ENCODE data around the gene STX8. TPM values are rescaled to one million over a fixed set of nuclear protein-coding genes. Genes with fewer than 3 reads are reported as not detected.

Gene STX8
- polyA plus RNA-seq, 1 donor from 2014 or later, result 142 TPM

GRCh38 chr17:9203771-9204425 lies 371.7 kb downstream of the STX8 start:
- no peak overlapping the region for H3K27ac Mint-ChIP-seq
- H3K9me3 Mint-ChIP-seq, result peaks cover 0 to 4% (median 0%) of the 10 kb centered on the region in 3 donors
- H3K4me3 Mint-ChIP-seq, result no peak overlapping the region
- no peaks in the 10 kb centered on the region for H3K36me3 Mint-ChIP-seq
- peaks cover under 1% of the 10 kb centered on the region for H3K27me3 Mint-ChIP-seq
- peaks cover 6 to 14% (median 13%) of the 10 kb centered on the region in 3 donors for H3K4me1 Mint-ChIP-seq

DNA sequence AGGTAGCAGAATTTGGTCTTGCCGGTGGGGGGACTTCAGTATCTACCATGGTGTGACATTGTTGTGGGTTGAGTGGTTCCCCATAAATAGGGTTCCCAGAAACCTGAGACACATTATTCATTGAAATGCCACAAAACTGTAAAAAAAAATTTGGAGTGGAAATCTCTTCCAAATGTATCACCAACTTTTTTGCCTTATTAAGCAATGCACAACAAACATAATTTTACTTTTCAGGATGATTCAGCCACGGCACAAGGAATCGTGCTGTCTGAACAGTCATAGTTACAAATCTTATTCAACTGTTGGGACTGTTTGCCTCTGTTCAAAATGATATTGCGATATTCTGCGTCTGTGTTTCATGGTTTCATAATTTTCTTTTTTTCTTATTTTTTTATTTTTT lies 373.1 kb downstream of the STX8 start:
- H3K4me1 Mint-ChIP-seq, result peaks cover 6 to 14% (median 13%) of the 10 kb centered on the region in 3 donors
- no peaks in the 10 kb centered on the region for H3K36me3 Mint-ChIP-seq
- H3K9me3 Mint-ChIP-seq, result peaks cover 0 to 4% (median 0%) of the 10 kb centered on the region in 3 donors
- H3K27me3 Mint-ChIP-seq, result peaks cover 7% of the 10 kb centered on the region
- H3K4me3 Mint-ChIP-seq, result no peak overlapping the region
- no peak overlapping the region for H3K27ac Mint-ChIP-seq

- Mint-ChIP-seq H3K4me1 (peaks cover 6 to 14% (median 13%) of the 10 kb centered on the region in 3 donors), H3K27ac (peak overlapping the region in 2 of 3 donors; percentile 26 to 83), H3K9me3 (peaks cover 0 to 4% (median 0%) of the 10 kb centered on the region in 3 donors), H3K36me3 (no peaks in the 10 kb centered on the region), H3K27me3 (peaks cover 7% of the 10 kb centered on the region), H3K4me3 (peak overlapping the region in 1 of 4 donors; percentile 1)
Observed at GRCh38 chr17:9200699-9201359, 374.8 kb downstream of the STX8 start.

Other genes with a start within 250 kb of the STX8 start
- not detected for gene CFAP52, start 822 bp upstream of the STX8 start, polyA plus RNA-seq
- gene USP43, start 69.7 kb upstream of the STX8 start, polyA plus RNA-seq, result not detected
- not detected for gene DHRS7C, start 215.8 kb upstream of the STX8 start, polyA plus RNA-seq
- not detected for gene GSG1L2, start 246.3 kb upstream of the STX8 start, polyA plus RNA-seq